ENCODE data around the gene XAB2.
A peak's percentile ranks its signal among the peaks of the same experiment; 100 is the strongest.
"Not testable (repeated sequence)": the region's sequence is repeated elsewhere in the genome, so short reads cannot be mapped to it uniquely, and the experiment has no call there.

The XAB2 gene

GRCh38 chr19:7611541-7612279, 17.6 kb downstream of the XAB2 start:
- DNase-seq, result no peak

DNA sequence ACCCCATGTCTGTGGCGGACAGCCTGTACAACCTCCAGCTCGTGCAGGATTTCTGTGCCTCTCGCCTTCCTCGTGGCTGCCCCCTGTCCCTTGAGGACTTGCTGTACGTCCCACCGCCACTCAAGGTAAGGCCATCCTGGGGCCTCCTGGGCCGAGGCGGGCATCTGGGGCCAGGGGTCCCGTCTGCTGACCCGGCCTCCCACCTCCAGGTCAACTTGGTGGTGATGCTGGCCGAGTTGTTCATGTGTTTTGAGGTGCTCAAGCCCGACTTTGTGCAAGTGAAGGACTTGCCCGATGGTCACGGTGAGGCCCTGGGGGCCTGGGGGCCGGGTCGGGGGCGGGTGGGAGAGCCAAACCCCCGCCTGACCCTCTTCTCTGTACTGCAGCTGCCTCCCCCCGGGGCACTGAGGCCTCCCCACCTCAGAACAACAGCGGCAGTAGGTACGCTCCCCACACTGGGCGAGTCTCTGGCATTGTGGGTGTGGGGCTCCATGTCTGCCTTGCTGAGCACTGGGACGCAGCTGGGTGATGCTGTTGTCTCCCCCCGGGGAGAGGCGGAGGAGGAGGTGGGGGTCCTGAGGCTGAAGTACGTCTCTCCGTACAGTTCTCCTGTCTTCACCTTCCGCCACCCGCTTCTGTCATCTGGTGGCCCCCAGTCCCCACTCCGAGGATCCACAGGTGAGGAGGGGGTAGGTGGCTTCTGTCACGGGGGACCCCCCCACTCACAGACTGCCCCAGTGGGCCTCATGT, 18.7 kb downstream of the XAB2 start:
- no peak for DNase-seq

DNA sequence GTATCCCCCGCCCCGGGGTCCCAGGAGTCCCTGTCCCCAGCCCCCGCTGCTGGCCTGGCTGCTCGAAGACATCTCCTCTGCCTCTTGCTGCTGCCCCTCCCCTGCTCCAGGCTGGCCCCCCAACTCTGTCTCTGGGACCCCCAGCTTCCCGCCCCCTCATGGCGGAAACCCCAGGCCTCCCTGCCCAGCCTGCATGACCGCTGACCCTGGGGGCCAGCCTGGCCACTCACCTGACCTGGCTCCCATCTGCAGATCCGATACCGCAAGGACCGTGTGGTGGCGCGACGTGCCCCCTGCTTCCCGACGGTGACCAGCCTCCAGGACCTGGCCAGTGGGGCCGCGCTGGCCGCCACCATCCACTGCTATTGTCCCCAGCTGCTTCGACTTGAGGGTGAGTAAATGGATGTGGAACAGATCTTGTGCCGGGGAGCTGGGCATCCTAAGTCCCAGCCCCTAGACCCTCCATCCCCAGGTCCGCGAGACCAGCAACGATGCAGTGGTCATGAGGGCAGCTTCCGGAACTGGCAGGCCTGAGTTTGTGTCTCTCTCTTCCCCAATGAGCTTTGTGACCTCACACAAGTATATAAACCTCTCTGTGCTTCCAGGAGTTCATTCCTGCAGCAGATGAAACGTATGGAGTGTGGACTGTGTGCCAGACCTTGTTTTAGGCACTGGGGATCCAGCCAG, 21.3 kb downstream of the XAB2 start:
- no peak for DNase-seq

- DNase-seq, result no peak
Observed at GRCh38 chr19:7607212-7607873, 22.0 kb downstream of the XAB2 start.

GRCh38 chr19:7606289-7606688, 23.1 kb downstream of the XAB2 start:
- DNase-seq, result no peak

GRCh38 chr19:7605490-7606222, 23.7 kb downstream of the XAB2 start:
- DNase-seq, result peak; percentile 16

DNA sequence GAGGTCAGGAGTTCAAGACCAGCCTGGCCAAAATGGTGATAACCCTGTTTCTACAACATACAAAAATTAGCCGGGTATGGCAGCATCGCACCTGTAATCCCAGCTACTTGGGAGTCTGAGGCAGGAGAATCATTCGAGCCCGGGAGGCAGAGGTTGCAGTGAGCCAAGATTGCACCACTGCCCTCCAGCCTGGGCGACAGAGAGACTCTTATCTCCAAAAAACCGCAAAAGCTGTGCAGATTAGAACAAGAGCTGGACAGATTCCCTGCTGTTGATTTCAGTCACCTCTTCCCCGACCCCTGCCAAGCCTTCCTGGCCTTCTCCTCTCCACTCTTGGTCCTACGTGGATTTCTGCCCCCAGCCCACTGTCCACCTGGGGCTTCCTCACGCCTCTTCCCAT, 25.4 kb downstream of the XAB2 start:
- DNase-seq, result no peak

DNA sequence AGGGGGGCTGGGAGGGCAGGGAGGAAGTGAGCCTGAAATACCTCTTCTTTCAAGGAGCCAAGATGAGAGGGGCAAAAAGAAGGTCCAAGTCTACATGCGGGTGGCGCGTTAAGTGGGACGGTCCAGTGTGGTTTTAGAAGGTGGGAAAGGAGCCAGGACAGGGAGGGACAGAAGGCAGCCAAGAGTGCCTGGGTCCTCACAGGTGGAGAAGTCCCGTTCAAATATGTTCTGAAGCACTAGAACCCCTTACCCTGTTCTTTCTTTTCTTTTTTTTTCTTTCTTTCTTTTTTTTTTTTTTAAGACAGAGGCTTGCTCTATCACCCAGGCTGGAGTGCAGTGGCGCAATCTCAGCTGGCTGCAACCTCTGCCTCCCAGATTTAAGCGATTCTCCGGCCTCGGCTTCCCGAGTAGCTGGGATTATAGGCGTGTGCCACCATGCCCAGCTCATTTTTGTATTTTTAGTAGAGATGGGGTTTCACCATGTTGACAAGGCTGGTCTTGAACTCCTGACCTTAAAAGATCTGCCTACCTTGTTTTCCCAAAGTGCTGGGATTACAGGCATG, 26.3 kb downstream of the XAB2 start:
- DNase-seq, result no peak

DNA sequence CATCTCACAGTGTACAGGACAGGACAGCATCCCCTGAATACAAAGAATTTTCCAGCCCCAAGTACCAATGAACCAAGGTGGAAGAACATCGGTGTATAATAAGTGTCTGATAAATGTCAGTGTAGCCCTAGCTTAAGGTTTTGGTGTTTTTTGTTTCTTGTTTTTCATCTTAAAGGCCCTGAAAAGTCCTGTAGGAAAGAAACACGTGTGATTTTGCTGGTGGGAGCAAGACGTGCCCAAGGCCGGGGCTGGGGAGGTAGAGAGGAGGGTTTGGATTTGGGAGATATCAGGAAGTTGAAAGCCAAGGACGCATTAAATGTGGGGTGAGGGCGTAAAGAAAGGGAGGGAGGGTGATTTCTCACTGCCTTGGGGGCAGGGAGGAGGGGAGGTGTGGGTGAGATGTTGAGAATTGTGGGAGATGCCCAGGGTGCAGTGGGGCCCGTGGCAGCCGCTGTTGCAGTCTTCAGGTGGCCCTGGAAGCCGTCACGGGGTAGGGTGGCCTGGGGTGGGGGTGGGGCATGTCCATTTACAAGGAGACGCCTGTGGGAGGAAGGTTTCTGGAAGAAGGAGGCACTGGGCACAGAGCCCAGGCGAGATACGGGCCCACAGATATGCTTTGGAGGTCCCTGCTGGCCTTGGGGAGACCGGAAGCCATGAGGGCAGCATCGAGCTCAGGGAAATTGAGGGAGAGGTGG, 27.0 kb downstream of the XAB2 start:
- no peak for DNase-seq

- no peak for DNase-seq
Observed at GRCh38 chr19:7600721-7601120, 28.6 kb downstream of the XAB2 start.

DNA sequence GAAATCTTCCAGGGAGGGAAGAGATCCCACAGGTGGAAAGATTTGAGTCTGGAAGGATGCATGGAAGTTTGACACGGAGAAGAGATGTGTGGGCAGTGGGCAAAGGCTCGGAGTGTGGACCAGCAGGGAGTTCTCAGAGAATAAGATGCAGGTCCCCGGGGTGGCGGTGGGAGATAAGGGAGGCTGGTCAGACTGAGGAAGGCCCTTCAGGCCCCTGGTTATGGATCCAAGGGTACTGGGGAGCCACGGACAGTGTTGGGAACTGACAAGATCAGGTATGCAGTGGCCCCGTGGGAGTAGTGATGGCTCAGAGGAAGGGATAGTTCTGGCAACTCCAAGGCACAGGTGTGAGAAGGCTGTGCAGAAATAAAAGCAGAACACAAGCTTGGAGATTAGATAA, 31.2 kb downstream of the XAB2 start:
- no peak for DNase-seq

GRCh38 chr19:7597689-7598088, 31.7 kb downstream of the XAB2 start:
- DNase-seq, result no peak

- no peak for DNase-seq
Observed at GRCh38 chr19:7596211-7596937, 33.0 kb downstream of the XAB2 start.

DNA sequence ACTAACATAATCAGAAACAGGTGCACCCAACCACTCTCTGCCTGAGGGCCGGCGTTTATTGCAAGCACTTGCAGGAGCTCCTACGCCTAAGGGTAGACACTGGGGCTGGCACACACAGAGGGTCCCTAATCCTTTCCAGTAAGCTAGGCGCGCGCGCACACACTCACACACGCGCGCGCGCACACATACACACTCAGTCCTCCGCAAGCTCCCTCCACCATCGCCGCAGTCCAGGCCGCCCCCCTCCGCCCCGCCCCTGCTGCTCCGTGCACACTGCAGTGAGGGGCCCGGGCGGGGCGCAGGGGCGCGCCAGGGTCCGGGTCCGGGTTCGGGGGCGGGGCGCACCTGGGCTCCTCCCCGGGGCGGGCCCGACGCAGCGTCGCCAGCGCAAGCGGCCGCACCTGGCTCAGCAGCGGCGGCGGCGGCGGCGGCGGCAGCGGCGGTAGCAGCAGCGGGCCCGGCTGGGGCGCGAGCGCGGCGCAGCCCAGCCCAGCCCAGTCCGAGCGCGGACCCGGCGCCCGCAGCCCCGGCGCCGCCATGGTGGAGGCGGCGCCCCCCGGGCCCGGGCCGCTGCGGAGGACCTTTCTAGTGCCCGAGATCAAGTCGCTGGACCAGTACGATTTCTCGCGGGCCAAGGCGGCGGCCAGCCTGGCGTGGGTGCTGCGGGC, 33.7 kb downstream of the XAB2 start, which contains the start of gene CAMSAP3:
Gene CAMSAP3, plus strand, starts transcription at position 398 of the 668 bp plus-strand sequence. Its CDS starts 140 bp downstream, at position 538.
- peak; percentile 51 for DNase-seq

- no peak for DNase-seq
Observed at GRCh38 chr19:7590256-7590655, 39.1 kb downstream of the XAB2 start.

DNA sequence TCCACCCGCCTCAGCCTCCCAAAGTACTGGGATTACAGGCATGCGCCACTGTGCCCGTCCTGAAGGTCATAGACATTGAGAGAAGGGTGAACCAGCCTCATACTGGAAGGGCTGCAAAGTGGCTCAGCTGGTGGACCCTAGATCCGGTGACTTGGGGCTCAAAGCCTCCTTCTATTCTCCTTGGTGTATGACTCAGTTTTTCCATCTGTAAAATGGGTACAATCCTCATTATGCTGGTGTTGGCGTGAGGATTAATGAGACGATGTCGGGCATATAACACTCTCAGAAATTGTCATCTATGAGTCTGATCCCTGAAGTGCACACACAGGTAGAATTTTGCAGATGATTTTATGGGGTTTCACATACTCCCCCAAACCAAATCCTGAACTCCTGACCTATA, 39.5 kb downstream of the XAB2 start:
- no peak for DNase-seq

DNA sequence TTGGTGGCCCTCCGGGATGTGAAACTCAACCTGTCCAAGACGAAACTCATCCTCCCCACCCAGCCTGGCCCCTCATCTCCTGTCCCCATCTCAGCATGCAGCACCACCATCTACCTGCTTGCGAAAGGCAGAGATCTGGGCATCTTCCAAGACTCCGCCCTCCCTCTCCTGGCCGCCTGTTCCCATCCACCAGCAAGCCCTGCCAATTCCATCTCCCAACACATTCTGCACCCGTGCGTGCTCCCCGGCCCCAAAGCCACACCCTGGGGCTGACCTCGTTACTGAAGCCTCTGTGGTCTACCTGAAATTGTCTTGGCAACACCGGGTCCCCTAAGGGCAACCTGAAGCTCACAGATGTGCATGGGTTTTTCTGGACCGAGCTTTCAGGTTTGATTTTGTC, 46.9 kb downstream of the XAB2 start:
- no peak for DNase-seq

DNA sequence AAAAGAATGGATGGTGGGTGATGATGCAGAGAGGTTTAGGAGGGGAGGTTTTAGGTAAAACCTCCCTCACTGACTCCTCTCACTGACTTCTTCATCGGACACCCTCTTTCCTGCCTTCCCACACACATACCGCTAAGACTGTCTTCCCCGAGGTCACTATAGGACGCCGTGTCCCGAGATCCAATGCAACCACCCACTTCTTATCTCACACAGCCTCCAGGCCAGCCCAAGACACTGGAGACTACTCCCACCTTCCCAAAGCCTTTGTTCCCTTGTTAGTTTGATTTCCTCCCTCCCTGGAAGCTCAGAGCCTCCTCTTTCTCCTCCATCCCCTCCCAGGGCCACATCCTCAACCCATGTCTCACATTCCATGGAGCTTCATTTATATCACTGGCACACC, 50.2 kb downstream of the XAB2 start:
- DNase-seq, result no peak

- no peak for DNase-seq
Observed at GRCh38 chr19:7578127-7578526, 51.2 kb downstream of the XAB2 start.

DNA sequence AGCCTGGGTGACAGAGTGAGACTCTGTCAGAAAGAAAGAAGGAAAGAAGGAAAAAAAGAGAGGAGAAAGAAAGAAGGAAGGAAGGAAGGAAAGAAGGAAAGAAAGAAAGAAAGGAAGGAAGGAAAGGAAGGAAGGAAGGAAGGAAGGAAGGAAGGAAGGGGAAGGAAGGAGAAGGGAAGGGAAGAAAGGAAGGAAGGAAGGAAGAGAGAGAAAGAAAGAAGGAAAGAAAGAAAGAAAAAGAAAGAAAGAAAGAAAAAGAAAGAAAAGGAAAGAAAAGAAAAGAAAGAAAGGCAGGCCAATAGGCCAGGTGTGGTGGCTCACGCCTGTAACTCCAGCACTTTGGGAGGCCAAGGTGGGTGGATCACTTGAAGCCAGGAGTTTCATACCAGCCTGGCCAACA, 51.9 kb downstream of the XAB2 start:
- DNase-seq, result not testable (repeated sequence)
